Measurements from ENCODE around the gene RSF1. TPM values are rescaled to one million over a fixed set of nuclear protein-coding genes. Genes with fewer than 3 reads are reported as not detected.

The RSF1 gene
- total RNA-seq, 1 experiment from 2014 or later: 83.0 TPM

- CTCF ChIA-PET: interaction anchor here (1.0 kb wide), 1 partner anchor 175 kb away, joined by 3 read pairs; no protein-coding TSS in a partner anchor
- Histone ChIP-seq H3K36me3 (ENCODE audit: control insufficient read depth, insufficient read depth, low read length) (peaks cover 3% of the 10 kb centered on the region; the same call in 1 of the 2 replicates), H3K4me1 (ENCODE audit: control insufficient read depth, insufficient read depth, low read length) (peaks cover 27% of the 10 kb centered on the region), H3K27me3 (ENCODE audit: control insufficient read depth, insufficient read depth, low read length) (no peaks in the 10 kb centered on the region), H3K27ac (ENCODE audit: low read length) (peak overlapping the region; percentile 90), H3K9me3 (ENCODE audit: control insufficient read depth, insufficient read depth, low read depth, low read length) (peaks cover 9% of the 10 kb centered on the region; the same call in 1 of the 2 replicates), H3K4me3 (ENCODE audit: low read depth in 2 of 2, low read length in 2 of 2) (peak overlapping the region; percentile 94)
- TF ChIP-seq SIN3A (IDR thresholded peaks at IDR 0.05; ENCODE audit: borderline replicate concordance, insufficient read depth, low read depth, low read length): no peak
- no peak for TF ChIP-seq CTCF (IDR thresholded peaks at IDR 0.05)
- DNase-seq (ENCODE audit: low read depth, low spot score) (peak; percentile 41), ATAC-seq (peak; percentile 64)
- in situ Hi-C loops (cut with HindIII; ENCODE audit: low pct_unique_long_range_greater_than_20kb, low sequenced_read_pairs): no loop called here
- BruUV-seq (replicated peaks): no TSS peak
- POLR2A ChIA-PET: interaction anchor here (0.5 to 0.9 kb wide), 2 partner anchors 47 to 209 kb away, joined by 3 to 13 read pairs; no protein-coding TSS in a partner anchor
- intact Hi-C loops (cut with micrococcal nuclease; ENCODE audit: unreplicated experiment): no loop called here
These were observed 1.1 kb downstream of the RSF1 start for GRCh38 chr11:77819411-77819920.

- no peak for ATAC-seq
- Histone ChIP-seq H3K4me1 (ENCODE audit: control insufficient read depth, insufficient read depth, low read length) (peaks cover 27% of the 10 kb centered on the region), H3K4me3 (ENCODE audit: low read depth in 2 of 2, low read length in 2 of 2) (no peak overlapping the region), H3K27ac (ENCODE audit: low read length) (no peak overlapping the region), H3K36me3 (ENCODE audit: control insufficient read depth, insufficient read depth, low read length) (peaks cover 3% of the 10 kb centered on the region; the same call in 1 of the 2 replicates), H3K9me3 (ENCODE audit: control insufficient read depth, insufficient read depth, low read depth, low read length) (peaks cover 9% of the 10 kb centered on the region; the same call in 1 of the 2 replicates), H3K27me3 (ENCODE audit: control insufficient read depth, insufficient read depth, low read length) (no peaks in the 10 kb centered on the region)
- TF ChIP-seq REST (IDR thresholded peaks at IDR 0.05; ENCODE audit: insufficient read depth in 1 of 2, low read depth in 2 of 2, low read length in 1 of 2) (no peak), POLR2AphosphoS5 (IDR thresholded peaks at IDR 0.05; ENCODE audit: low read depth, low read length) (no peak)
- no TSS peak for BruUV-seq (replicated peaks)
- in situ Hi-C loops (cut with HindIII; ENCODE audit: low pct_unique_long_range_greater_than_20kb, low sequenced_read_pairs) (no loop called here), intact Hi-C loops (cut with micrococcal nuclease; ENCODE audit: unreplicated experiment) (no loop called here)
- ChIA-PET POLR2A (interaction anchor here (0.5 kb wide), 1 partner anchor 212 kb away, joined by 3 read pairs; no protein-coding TSS in a partner anchor), CTCF (no interaction called here)
- no peak for DNase-seq (ENCODE audit: low read depth, low spot score)
These were observed 5.1 kb downstream of the RSF1 start for GRCh38 chr11:77815459-77815858.

- Histone ChIP-seq H3K4me1 (ENCODE audit: control insufficient read depth, insufficient read depth, low read length) (peaks cover 27% of the 10 kb centered on the region), H3K4me3 (ENCODE audit: low read depth in 2 of 2, low read length in 2 of 2) (no peak overlapping the region), H3K9me3 (ENCODE audit: control insufficient read depth, insufficient read depth, low read depth, low read length) (peaks cover 9% of the 10 kb centered on the region; the same call in 1 of the 2 replicates), H3K27ac (ENCODE audit: low read length) (no peak overlapping the region), H3K36me3 (ENCODE audit: control insufficient read depth, insufficient read depth, low read length) (peaks cover 3% of the 10 kb centered on the region; the same call in 1 of the 2 replicates), H3K27me3 (ENCODE audit: control insufficient read depth, insufficient read depth, low read length) (no peaks in the 10 kb centered on the region)
- ChIA-PET POLR2A (interaction anchor here (0.5 kb wide), 1 partner anchor 211 kb away, joined by 3 read pairs; no protein-coding TSS in a partner anchor), CTCF (no interaction called here)
- TF ChIP-seq CTCF (IDR thresholded peaks at IDR 0.05): no peak
- no peak for TF ChIP-seq POLR2AphosphoS5 (IDR thresholded peaks at IDR 0.05; ENCODE audit: low read depth, low read length)
- no peak for TF ChIP-seq SIN3A (IDR thresholded peaks at IDR 0.05; ENCODE audit: borderline replicate concordance, insufficient read depth, low read depth, low read length)
- TF ChIP-seq TCF7L2 (IDR thresholded peaks at IDR 0.05; ENCODE audit: low read depth, low read length): no peak
- TF ChIP-seq REST (IDR thresholded peaks at IDR 0.05; ENCODE audit: insufficient read depth in 1 of 2, low read depth in 2 of 2, low read length in 1 of 2): no peak
- in situ Hi-C loops (cut with HindIII; ENCODE audit: low pct_unique_long_range_greater_than_20kb, low sequenced_read_pairs): no loop called here
- ATAC-seq (no peak), DNase-seq (ENCODE audit: low read depth, low spot score) (no peak)
- BruUV-seq (replicated peaks): no TSS peak
- intact Hi-C loops (cut with micrococcal nuclease; ENCODE audit: unreplicated experiment): no loop called here
These were observed 5.7 kb downstream of the RSF1 start for GRCh38 chr11:77814848-77815247.

Data from Panc1 (cell line).